Peyer's patch (tissue), 4 donors: ENCODE data around the gene ITGAV.

Experiments used
- CTCF ChIP-seq, 6 experiments: fragments of 450-650 bp in 4 of 6; fragments of 200-600 bp in 2 of 6; sonication (generic) in 1 of 6; IDR thresholded peaks; one replicate each; pipeline ENCODE4 v1.5.1; 2017 to 2019; ENCODE audit warnings: antibody characterized with exemption in 6 of 6, mild to moderate bottlenecking in 3 of 6, moderate library complexity in 1 of 6
- POLR2A ChIP-seq, 2 donors: fragments of 450-650 bp; IDR thresholded peaks; one replicate each; pipeline ENCODE4 v1.5.1; 2017; ENCODE audit warnings: antibody characterized with exemption in 2 of 2, mild to moderate bottlenecking in 2 of 2, moderate library complexity in 2 of 2

DNA sequence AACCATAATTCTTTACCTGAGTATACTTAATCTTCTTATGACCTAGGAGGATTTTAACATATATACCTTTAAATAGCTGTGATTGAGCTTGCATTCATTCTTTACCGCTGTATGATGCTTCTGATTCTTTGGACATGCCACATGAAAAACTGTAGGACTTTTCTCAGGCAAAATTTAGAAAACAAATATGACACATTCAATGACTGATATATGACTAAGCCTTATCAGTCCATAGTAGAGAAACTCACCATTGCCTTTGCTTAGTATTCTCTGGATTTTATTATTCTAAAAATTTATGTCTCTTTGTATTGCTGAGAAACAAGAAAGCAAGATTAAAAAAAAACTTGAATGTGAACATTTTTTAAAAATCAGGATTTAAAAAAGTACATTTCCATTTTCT is 107.7 kb downstream of the ITGAV start:
- TF ChIP-seq CTCF (IDR thresholded peaks at IDR 0.05), result no peak
- no peak for TF ChIP-seq POLR2A (IDR thresholded peaks at IDR 0.05)
